CD4-positive, alpha-beta T cell (primary cell): ENCODE measurements around the gene KSR2. TPM values are rescaled to one million over a fixed set of nuclear protein-coding genes. Genes with fewer than 3 reads are reported as not detected.

Source experiments
- ATAC-seq: fragments of 200-7000 bp; cut with Tn5 transposase; one replicate; pipeline ENCODE4 v1.10.0; 2022; ENCODE audit warnings: mild to moderate bottlenecking; ENCODE audit not compliant: poor library complexity
- CTCF ChIA-PET: fragments of 350-600 bp; sonication (Branson Sonifier 250); formaldehyde crosslinking; loops from one replicate; lab custom pipeline; 2021; ENCODE audit warnings: antibody characterized with exemption, inconsistent platforms; lab: Charles Lee
- POLR2A ChIA-PET: fragments of 350-600 bp; sonication (Branson Sonifier 250); formaldehyde crosslinking; loops from one replicate; lab custom pipeline; 2021; ENCODE audit warnings: antibody characterized with exemption, inconsistent platforms; lab: Charles Lee
- DNase-seq, 14 experiments: peaks; one replicate each; pipeline ENCODE4 v3.0.0-alpha.2; 2013 to 2020; ENCODE audit warnings: mixed read lengths in 2 of 14
- H3K27ac ChIP-seq, 2 donors: one replicate each; pipeline versions ENCODE4 v1.5.1 to v1.7.0; 2013; ENCODE audit warnings: low read length in 2 of 2, low read depth in 1 of 2, mild to moderate bottlenecking in 1 of 2
- H3K27me3 ChIP-seq, 2 experiments: 1 replicate in 1 of 2; 2 replicates in 1 of 2; pipeline versions ENCODE4 v1.6.1 to v1.7.0; 2013; ENCODE audit warnings: low read length in 2 of 2, control low read depth in 1 of 2, mild to moderate bottlenecking in 1 of 2, moderate library complexity in 1 of 2; ENCODE audit not compliant: insufficient read depth in 2 of 2, control insufficient read depth in 1 of 2
- H3K36me3 ChIP-seq: one replicate; pipeline ENCODE4 v1.6.1; 2013; ENCODE audit warnings: low read length, control low read depth; ENCODE audit not compliant: insufficient read depth
- H3K4me1 ChIP-seq: one replicate; pipeline ENCODE4 v1.6.1; 2013; ENCODE audit warnings: low read length, control low read depth; ENCODE audit not compliant: insufficient read depth
- H3K4me3 ChIP-seq: one replicate; pipeline ENCODE4 v1.5.1; 2013; ENCODE audit warnings: mild to moderate bottlenecking, low read length, moderate library complexity
- H3K9me3 ChIP-seq, 2 experiments: 1 replicate in 1 of 2; 2 replicates in 1 of 2; pipeline versions ENCODE4 v1.6.1 to v1.7.0; 2013; ENCODE audit warnings: low read length in 2 of 2, mild to moderate bottlenecking in 2 of 2, control low read depth in 1 of 2, moderate library complexity in 1 of 2; ENCODE audit not compliant: control insufficient read depth in 1 of 2, insufficient read depth in 1 of 2
- H3K27ac Mint-ChIP-seq: one replicate; pipeline ENCODE4 v1.8.0; 2020; ENCODE audit warnings: mixed read lengths
- H3K27me3 Mint-ChIP-seq: one replicate; pipeline ENCODE4 v1.8.0; 2021; ENCODE audit warnings: mixed read lengths
- H3K36me3 Mint-ChIP-seq: one replicate; pipeline ENCODE4 v1.8.0; 2021; ENCODE audit warnings: low read depth, mixed read lengths
- H3K4me1 Mint-ChIP-seq: one replicate; pipeline ENCODE4 v1.8.0; 2021; ENCODE audit warnings: low read depth, mixed read lengths
- H3K4me3 Mint-ChIP-seq: one replicate; pipeline ENCODE4 v1.8.0; 2020; ENCODE audit warnings: mild to moderate bottlenecking, mixed read lengths
- H3K9me3 Mint-ChIP-seq: one replicate; pipeline ENCODE4 v1.8.0; 2020; ENCODE audit warnings: mixed read lengths
- CTCF ChIP-seq: fragments of 200-600 bp; IDR thresholded peaks from one replicate; pipeline ENCODE4 v1.8.0; 2022; ENCODE audit warnings: antibody characterized with exemption, mild to moderate bottlenecking
- intact Hi-C, 2 experiments: fragments of 100-400 bp; cut with DNase I in 1 of 2; cut with micrococcal nuclease in 1 of 2; formaldehyde crosslinking; loops; one replicate each; pipeline versions ENCODE4 v1.15.1 to v1.9.0; 2023 to 2025; cut with DNase I, micrococcal nuclease
- total RNA-seq, 174 experiments: library from RNA in 2 of 174; stranded (reverse) in 2 of 174; gene quantifications; one replicate each; pipeline ENCODE4 v1.2.3 and lab custom pipeline; 2021 to 2026

KSR2 gene
- total RNA-seq, 2 experiments from 2014 or later, result 0.05 to 0.17 TPM

- TF ChIP-seq CTCF, result no peak
- DNase-seq (no peak), ATAC-seq (no peak)
- Histone ChIP-seq H3K9me3 (peaks cover 0 to 5% of the 10 kb centered on the region in 2 experiments), H3K4me3 (no peak overlapping the region), H3K36me3 (no peaks in the 10 kb centered on the region), H3K27ac (no peak overlapping the region), H3K27me3 (no peaks in the 10 kb centered on the region), H3K4me1 (no peaks in the 10 kb centered on the region)
- intact Hi-C loops, result no loop called here
- CTCF ChIA-PET, result no interaction called here
- H3K4me3 Mint-ChIP-seq, result no peak overlapping the region
- no peaks in the 10 kb centered on the region for H3K9me3 Mint-ChIP-seq
- no peaks in the 10 kb centered on the region for H3K4me1 Mint-ChIP-seq
- no peak overlapping the region for H3K27ac Mint-ChIP-seq
- H3K36me3 Mint-ChIP-seq, result no peaks in the 10 kb centered on the region
- POLR2A ChIA-PET, result no interaction called here
- H3K27me3 Mint-ChIP-seq, result peaks cover 4% of the 10 kb centered on the region
These were observed 405.1 kb downstream of the KSR2 start for GRCh38 chr12:117563706-117564105.

DNA sequence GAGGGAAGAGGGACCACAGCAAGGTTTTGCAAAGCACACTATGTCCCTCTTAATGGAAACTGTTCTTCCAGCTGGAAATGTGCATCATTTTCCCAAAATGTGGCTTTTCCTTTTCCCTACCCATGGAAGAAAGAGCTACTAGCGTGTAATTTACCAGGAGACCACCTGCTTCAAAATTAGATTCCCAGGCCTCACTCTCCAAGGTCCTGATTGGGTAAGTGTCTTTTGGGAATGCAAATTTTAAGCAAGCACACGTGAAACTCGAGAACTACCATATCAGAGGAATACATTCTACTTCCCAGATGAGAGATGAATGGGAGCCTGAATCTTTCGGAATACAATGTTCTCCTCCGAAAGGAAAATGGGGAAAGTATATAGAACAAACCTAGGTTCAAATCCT is 405.8 kb downstream of the KSR2 start:
- Histone ChIP-seq H3K27me3 (no peaks in the 10 kb centered on the region), H3K4me1 (no peaks in the 10 kb centered on the region), H3K4me3 (no peak overlapping the region), H3K36me3 (no peaks in the 10 kb centered on the region), H3K9me3 (peaks cover 0 to 5% of the 10 kb centered on the region in 2 experiments), H3K27ac (no peak overlapping the region)
- Mint-ChIP-seq H3K4me3 (no peak overlapping the region), H3K9me3 (no peaks in the 10 kb centered on the region), H3K27me3 (peaks cover 4% of the 10 kb centered on the region), H3K36me3 (no peaks in the 10 kb centered on the region), H3K4me1 (no peaks in the 10 kb centered on the region), H3K27ac (no peak overlapping the region)
- CTCF ChIA-PET, result no interaction called here
- DNase-seq (no peak), ATAC-seq (no peak)
- intact Hi-C loops, result no loop called here
- TF ChIP-seq CTCF, result no peak
- POLR2A ChIA-PET, result no interaction called here

GRCh38 chr12:117561990-117562389 is 406.8 kb downstream of the KSR2 start:
- no peaks in the 10 kb centered on the region for H3K9me3 Mint-ChIP-seq
- intact Hi-C loops, result no loop called here
- ChIA-PET POLR2A (no interaction called here), CTCF (interaction anchor here (0.6 kb wide), 1 partner anchor 124 kb away, joined by 3 read pairs; no protein-coding TSS in a partner anchor)
- no peak for TF ChIP-seq CTCF
- peaks cover under 1% of the 10 kb centered on the region for H3K27me3 Mint-ChIP-seq
- H3K27ac ChIP-seq, result no peak overlapping the region
- H3K4me3 ChIP-seq, result no peak overlapping the region
- no peaks in the 10 kb centered on the region for H3K36me3 Mint-ChIP-seq
- no peak overlapping the region for H3K27ac Mint-ChIP-seq
- no peaks in the 10 kb centered on the region for H3K36me3 ChIP-seq
- DNase-seq (no peak), ATAC-seq (no peak)
- no peaks in the 10 kb centered on the region for H3K4me1 Mint-ChIP-seq
- H3K4me3 Mint-ChIP-seq, result no peak overlapping the region
- H3K4me1 ChIP-seq, result no peaks in the 10 kb centered on the region
- H3K27me3 ChIP-seq, result no peaks in the 10 kb centered on the region
- H3K9me3 ChIP-seq, result peaks cover 0 to 6% of the 10 kb centered on the region in 2 experiments
